Osteoblast (primary cell): ENCODE results near the gene TERT. TPM values are rescaled to one million over a fixed set of nuclear protein-coding genes. Genes with fewer than 3 reads are reported as not detected.

Experiments
- DNase-seq: peaks from one replicate; pipeline ENCODE4 v3.0.0; 2011; ENCODE audit warnings: low spot score, mixed read lengths; ENCODE audit not compliant: insufficient read length; ENCODE audit errors: missing footprints
- H2AFZ ChIP-seq: 2 replicates; pipeline ENCODE4 v1.6.0; 2011; ENCODE audit warnings: mild to moderate bottlenecking, low read length
- H3K27ac ChIP-seq: 2 replicates; pipeline ENCODE4 v1.5.1; 2011; ENCODE audit warnings: mild to moderate bottlenecking, low read depth, low read length, moderate library complexity
- H3K27me3 ChIP-seq: 2 replicates; pipeline ENCODE4 v1.6.0; 2012; ENCODE audit warnings: mild to moderate bottlenecking, control low read depth, inconsistent platforms, low read length, moderate library complexity; ENCODE audit not compliant: insufficient read depth
- H3K36me3 ChIP-seq: 2 replicates; pipeline ENCODE4 v1.5.1; 2011; ENCODE audit warnings: mild to moderate bottlenecking, low read length, control low read depth, moderate library complexity; ENCODE audit not compliant: insufficient read depth
- H3K4me1 ChIP-seq: 2 replicates; pipeline ENCODE4 v1.5.1; 2011; ENCODE audit warnings: mild to moderate bottlenecking, low read length, control low read depth, moderate library complexity; ENCODE audit not compliant: insufficient read depth
- H3K4me2 ChIP-seq: 2 replicates; pipeline ENCODE4 v1.6.0; 2011; ENCODE audit warnings: mild to moderate bottlenecking, low read length; ENCODE audit not compliant: insufficient read depth
- H3K4me3 ChIP-seq: fragments of 200-600 bp; sonication (generic); 3 replicates; pipeline ENCODE4 v1.5.1; 2012; ENCODE audit warnings: mild to moderate bottlenecking, low read length, inconsistent platforms; ENCODE audit not compliant: insufficient read depth
- H3K79me2 ChIP-seq: 2 replicates; pipeline ENCODE4 v1.6.0; 2012; ENCODE audit warnings: mild to moderate bottlenecking, low read length, control low read depth, inconsistent platforms; ENCODE audit not compliant: insufficient read depth
- H3K9me3 ChIP-seq: 2 replicates; pipeline ENCODE4 v1.5.1; 2011; ENCODE audit warnings: low read depth, low read length, control low read depth
- H4K20me1 ChIP-seq: 2 replicates; pipeline ENCODE4 v1.6.0; 2012; ENCODE audit warnings: mild to moderate bottlenecking, low read length, control low read depth; ENCODE audit not compliant: insufficient read depth
- CTCF ChIP-seq: IDR thresholded peaks from 2 replicates; pipeline ENCODE4 v1.5.1; 2011; ENCODE audit warnings: mild to moderate bottlenecking, low read depth, low read length, moderate library complexity; ENCODE audit errors: extremely low read depth
- total RNA-seq: library from RNA; depleted of rRNA; stranded (reverse); fragments of >200 nt; gene quantifications from 2 replicates; pipeline ENCODE4 v1.2.3, GENCODE V29; 2012

The TERT gene
- total RNA-seq, 1 donor, result not detected

- Histone ChIP-seq H3K27me3 (peaks cover 6% of the 10 kb centered on the region), H3K27ac (no peak overlapping the region), H3K79me2 (no peaks in the 10 kb centered on the region), H3K4me3 (no peak overlapping the region), H2AFZ (no peak overlapping the region), H3K4me2 (no peak overlapping the region), H3K9me3 (no peaks in the 10 kb centered on the region), H4K20me1 (no peaks in the 10 kb centered on the region), H3K4me1 (no peaks in the 10 kb centered on the region), H3K36me3 (no peaks in the 10 kb centered on the region)
- DNase-seq, result no peak
- no peak for TF ChIP-seq CTCF
Measured at GRCh38 chr5:1205255-1206180, 89.3 kb downstream of the TERT start.

GRCh38 chr5:1204693-1205242, 90.1 kb downstream of the TERT start:
- Histone ChIP-seq H3K4me2 (no peak overlapping the region), H3K79me2 (no peaks in the 10 kb centered on the region), H3K4me1 (no peaks in the 10 kb centered on the region), H3K4me3 (no peak overlapping the region), H3K9me3 (no peaks in the 10 kb centered on the region), H4K20me1 (no peaks in the 10 kb centered on the region), H3K36me3 (no peaks in the 10 kb centered on the region), H2AFZ (no peak overlapping the region), H3K27me3 (peaks cover 6% of the 10 kb centered on the region), H3K27ac (no peak overlapping the region)
- TF ChIP-seq CTCF, result no peak
- peak; percentile 95 for DNase-seq

- TF ChIP-seq CTCF, result no peak
- DNase-seq, result no peak
- Histone ChIP-seq H3K27ac (no peak overlapping the region), H3K4me1 (no peaks in the 10 kb centered on the region), H2AFZ (no peak overlapping the region), H3K4me3 (no peak overlapping the region), H3K36me3 (no peaks in the 10 kb centered on the region), H3K79me2 (no peaks in the 10 kb centered on the region), H3K4me2 (no peak overlapping the region), H3K9me3 (no peaks in the 10 kb centered on the region), H4K20me1 (no peaks in the 10 kb centered on the region), H3K27me3 (peaks cover 6% of the 10 kb centered on the region)
Measured at GRCh38 chr5:1203968-1204692, 90.7 kb downstream of the TERT start.
